Activated T-helper 1 cell treated with anti-CD3 and anti-CD28 coated beads, Interleukin-12 subunit alpha, Interleukin-12 subunit beta, Interleukin-2, Interleukin-4 antibody, amounts not matched to agents 30 ng/mL and 10 ng/mL and 1 ng/mL, durations not matched to agents 14 hours and 24 hours and 36 hours (primary cell): ENCODE results near the gene GPR183. TPM values are rescaled to one million over a fixed set of nuclear protein-coding genes. Genes with fewer than 3 reads are reported as not detected.

Experiments
- DNase-seq: peaks from one replicate; pipeline ENCODE4 v3.0.0; 2021; ENCODE audit warnings: low spot score
- H3K27ac Mint-ChIP-seq: one replicate; pipeline ENCODE4 v1.8.0; 2021; ENCODE audit warnings: mild to moderate bottlenecking, mixed read lengths
- H3K27me3 Mint-ChIP-seq: one replicate; pipeline ENCODE4 v1.8.0; 2022; ENCODE audit warnings: mild to moderate bottlenecking, moderate library complexity, mixed read lengths; ENCODE audit not compliant: insufficient read depth
- H3K36me3 Mint-ChIP-seq: one replicate; pipeline ENCODE4 v1.8.0; 2021; ENCODE audit warnings: low read depth, mixed read lengths
- H3K4me1 Mint-ChIP-seq: one replicate; pipeline ENCODE4 v1.8.0; 2021; ENCODE audit warnings: low read depth, mixed read lengths
- H3K4me3 Mint-ChIP-seq: one replicate; pipeline ENCODE4 v1.8.0; 2021; ENCODE audit warnings: mild to moderate bottlenecking, moderate library complexity, mixed read lengths
- H3K9me3 Mint-ChIP-seq: one replicate; pipeline ENCODE4 v1.8.0; 2021; ENCODE audit warnings: mixed read lengths
- intact Hi-C: fragments of 100-400 bp; cut with micrococcal nuclease; formaldehyde crosslinking; loops from one replicate; pipeline ENCODE4 v1.15.1; 2024
- total RNA-seq: library from RNA; stranded (reverse); gene quantifications from 2 replicates; pipeline ENCODE4 v1.2.3, GENCODE V29; 2022

The GPR183 gene
- total RNA-seq, 1 donor from 2014 or later = 23.6 TPM

GRCh38 chr13:99347335-99347878 lies 40.2 kb upstream of the GPR183 start:
- no peak overlapping the region for H3K27ac Mint-ChIP-seq
- H3K9me3 Mint-ChIP-seq = no peaks in the 10 kb centered on the region
- no peak overlapping the region for H3K4me3 Mint-ChIP-seq
- peaks cover 35% of the 10 kb centered on the region for H3K4me1 Mint-ChIP-seq
- intact Hi-C loops = no loop called here
- no peak for DNase-seq
- H3K36me3 Mint-ChIP-seq = peaks cover 68% of the 10 kb centered on the region
- H3K27me3 Mint-ChIP-seq = peaks cover 5% of the 10 kb centered on the region

GRCh38 chr13:99346335-99347042 lies 39.3 kb upstream of the GPR183 start:
- no peak overlapping the region for H3K4me3 Mint-ChIP-seq
- H3K9me3 Mint-ChIP-seq = no peaks in the 10 kb centered on the region
- intact Hi-C loops = no loop called here
- H3K27ac Mint-ChIP-seq = no peak overlapping the region
- no peak for DNase-seq
- peaks cover 26% of the 10 kb centered on the region for H3K4me1 Mint-ChIP-seq
- H3K27me3 Mint-ChIP-seq = peaks cover 2% of the 10 kb centered on the region
- H3K36me3 Mint-ChIP-seq = peaks cover 68% of the 10 kb centered on the region

GRCh38 chr13:99345345-99345744 lies 38.1 kb upstream of the GPR183 start:
- peaks cover 72% of the 10 kb centered on the region for H3K36me3 Mint-ChIP-seq
- H3K27ac Mint-ChIP-seq = no peak overlapping the region
- H3K4me1 Mint-ChIP-seq = peaks cover 21% of the 10 kb centered on the region
- no peak for DNase-seq
- H3K9me3 Mint-ChIP-seq = no peaks in the 10 kb centered on the region
- H3K27me3 Mint-ChIP-seq = peaks cover 2% of the 10 kb centered on the region
- H3K4me3 Mint-ChIP-seq = no peak overlapping the region
- intact Hi-C loops = no loop called here

- intact Hi-C loops = no loop called here
- Mint-ChIP-seq H3K4me3 (no peak overlapping the region), H3K27me3 (peaks cover 2% of the 10 kb centered on the region), H3K4me1 (peaks cover 25% of the 10 kb centered on the region), H3K9me3 (no peaks in the 10 kb centered on the region), H3K27ac (no peak overlapping the region), H3K36me3 (peaks cover 73% of the 10 kb centered on the region)
- DNase-seq = no peak
These were observed 37.5 kb upstream of the GPR183 start for GRCh38 chr13:99344610-99345208.

- intact Hi-C loops = no loop called here
- no peaks in the 10 kb centered on the region for H3K9me3 Mint-ChIP-seq
- DNase-seq = no peak
- H3K36me3 Mint-ChIP-seq = peaks cover 63% of the 10 kb centered on the region
- H3K4me3 Mint-ChIP-seq = no peak overlapping the region
- no peak overlapping the region for H3K27ac Mint-ChIP-seq
- H3K4me1 Mint-ChIP-seq = peaks cover 29% of the 10 kb centered on the region
- no peaks in the 10 kb centered on the region for H3K27me3 Mint-ChIP-seq
These were observed 35.6 kb upstream of the GPR183 start for GRCh38 chr13:99342723-99343315.

GRCh38 chr13:99341969-99342722 lies 34.9 kb upstream of the GPR183 start:
- H3K4me3 Mint-ChIP-seq = no peak overlapping the region
- peaks cover 24% of the 10 kb centered on the region for H3K4me1 Mint-ChIP-seq
- H3K27ac Mint-ChIP-seq = no peak overlapping the region
- H3K27me3 Mint-ChIP-seq = no peaks in the 10 kb centered on the region
- H3K36me3 Mint-ChIP-seq = peaks cover 63% of the 10 kb centered on the region
- intact Hi-C loops = no loop called here
- H3K9me3 Mint-ChIP-seq = no peaks in the 10 kb centered on the region
- DNase-seq = no peak

GRCh38 chr13:99340638-99341037 lies 33.4 kb upstream of the GPR183 start:
- Mint-ChIP-seq H3K27me3 (no peaks in the 10 kb centered on the region), H3K4me3 (no peak overlapping the region), H3K9me3 (no peaks in the 10 kb centered on the region), H3K27ac (no peak overlapping the region), H3K4me1 (peaks cover 22% of the 10 kb centered on the region), H3K36me3 (peaks cover 62% of the 10 kb centered on the region)
- no peak for DNase-seq
- intact Hi-C loops = no loop called here

GRCh38 chr13:99339736-99340397 lies 32.7 kb upstream of the GPR183 start:
- intact Hi-C loops = no loop called here
- Mint-ChIP-seq H3K4me3 (no peak overlapping the region), H3K36me3 (peaks cover 62% of the 10 kb centered on the region), H3K9me3 (no peaks in the 10 kb centered on the region), H3K27ac (no peak overlapping the region), H3K27me3 (no peaks in the 10 kb centered on the region), H3K4me1 (peaks cover 29% of the 10 kb centered on the region)
- DNase-seq = no peak

GRCh38 chr13:99339230-99339721 lies 32.1 kb upstream of the GPR183 start:
- H3K36me3 Mint-ChIP-seq = peaks cover 58% of the 10 kb centered on the region
- H3K9me3 Mint-ChIP-seq = no peaks in the 10 kb centered on the region
- no peak for DNase-seq
- H3K4me1 Mint-ChIP-seq = peaks cover 29% of the 10 kb centered on the region
- H3K4me3 Mint-ChIP-seq = no peak overlapping the region
- H3K27ac Mint-ChIP-seq = no peak overlapping the region
- H3K27me3 Mint-ChIP-seq = no peaks in the 10 kb centered on the region
- intact Hi-C loops = no loop called here

GRCh38 chr13:99335603-99336002 lies 28.4 kb upstream of the GPR183 start:
- peaks cover 50% of the 10 kb centered on the region for H3K4me1 Mint-ChIP-seq
- no peak overlapping the region for H3K27ac Mint-ChIP-seq
- intact Hi-C loops = no loop called here
- no peak for DNase-seq
- no peaks in the 10 kb centered on the region for H3K27me3 Mint-ChIP-seq
- no peak overlapping the region for H3K4me3 Mint-ChIP-seq
- H3K9me3 Mint-ChIP-seq = no peaks in the 10 kb centered on the region
- H3K36me3 Mint-ChIP-seq = peaks cover 47% of the 10 kb centered on the region

- intact Hi-C loops = no loop called here
- no peaks in the 10 kb centered on the region for H3K27me3 Mint-ChIP-seq
- H3K9me3 Mint-ChIP-seq = no peaks in the 10 kb centered on the region
- no peak overlapping the region for H3K27ac Mint-ChIP-seq
- no peak for DNase-seq
- H3K4me3 Mint-ChIP-seq = no peak overlapping the region
- H3K36me3 Mint-ChIP-seq = peaks cover 45% of the 10 kb centered on the region
- peaks cover 47% of the 10 kb centered on the region for H3K4me1 Mint-ChIP-seq
These were observed 27.9 kb upstream of the GPR183 start for GRCh38 chr13:99335087-99335486.

- Mint-ChIP-seq H3K9me3 (peaks cover 3% of the 10 kb centered on the region), H3K27ac (peak overlapping the region; percentile 0), H3K4me3 (no peak overlapping the region), H3K27me3 (no peaks in the 10 kb centered on the region), H3K4me1 (peaks cover 49% of the 10 kb centered on the region), H3K36me3 (peaks cover 52% of the 10 kb centered on the region)
- intact Hi-C loops = no loop called here
- no peak for DNase-seq
These were observed 27.0 kb upstream of the GPR183 start for GRCh38 chr13:99334221-99334620.
